Glutamatergic neuron (in vitro differentiated cells): ENCODE measurements around the gene HOXB3. TPM values are rescaled to one million over a fixed set of nuclear protein-coding genes. Genes with fewer than 3 reads are reported as not detected.

Experiments
- DNase-seq: peaks from one replicate; pipeline ENCODE4 v3.0.0; 2022
- H3K27ac Mint-ChIP-seq: one replicate; pipeline ENCODE4 v1.8.0; 2020; ENCODE audit warnings: mild to moderate bottlenecking, mixed read lengths, inconsistent platforms; ENCODE audit not compliant: unreplicated experiment
- H3K27me3 Mint-ChIP-seq: one replicate; pipeline ENCODE4 v1.8.0; 2020; ENCODE audit warnings: mild to moderate bottlenecking, moderate library complexity, mixed read lengths, inconsistent platforms; ENCODE audit not compliant: unreplicated experiment
- H3K36me3 Mint-ChIP-seq: one replicate; pipeline ENCODE4 v1.8.0; 2020; ENCODE audit warnings: mild to moderate bottlenecking, mixed read lengths, inconsistent platforms; ENCODE audit not compliant: unreplicated experiment
- H3K4me1 Mint-ChIP-seq: one replicate; pipeline ENCODE4 v1.8.0; 2020; ENCODE audit warnings: mild to moderate bottlenecking, low read depth, mixed read lengths, inconsistent platforms; ENCODE audit not compliant: unreplicated experiment
- H3K4me3 Mint-ChIP-seq: one replicate; pipeline ENCODE4 v1.8.0; 2020; ENCODE audit warnings: mild to moderate bottlenecking, mixed read lengths, inconsistent platforms; ENCODE audit not compliant: unreplicated experiment
- H3K9me3 Mint-ChIP-seq: one replicate; pipeline ENCODE4 v1.8.0; 2020; ENCODE audit warnings: mild to moderate bottlenecking, moderate library complexity, mixed read lengths, inconsistent platforms; ENCODE audit not compliant: unreplicated experiment
- total RNA-seq: library from RNA; stranded (reverse); fragmentation: NEBNext Ultra II Directional; extraction: Animal tissue kit (Norgen Biotek cat#: 25700); gene quantifications from one replicate; pipeline ENCODE4 v1.2.1, GENCODE V29; 2021; ENCODE audit not compliant: unreplicated experiment
- TF ChIP-seq, protein P1 (sequence below): fragments of 200-600 bp; sonication (generic); IDR thresholded peaks from one replicate; pipeline ENCODE4 v1.5.0; 2021; ENCODE audit not compliant: partially characterized antibody, unreplicated experiment

Gene HOXB3
- total RNA-seq, 1 donor from 2014 or later = not detected

DNA sequence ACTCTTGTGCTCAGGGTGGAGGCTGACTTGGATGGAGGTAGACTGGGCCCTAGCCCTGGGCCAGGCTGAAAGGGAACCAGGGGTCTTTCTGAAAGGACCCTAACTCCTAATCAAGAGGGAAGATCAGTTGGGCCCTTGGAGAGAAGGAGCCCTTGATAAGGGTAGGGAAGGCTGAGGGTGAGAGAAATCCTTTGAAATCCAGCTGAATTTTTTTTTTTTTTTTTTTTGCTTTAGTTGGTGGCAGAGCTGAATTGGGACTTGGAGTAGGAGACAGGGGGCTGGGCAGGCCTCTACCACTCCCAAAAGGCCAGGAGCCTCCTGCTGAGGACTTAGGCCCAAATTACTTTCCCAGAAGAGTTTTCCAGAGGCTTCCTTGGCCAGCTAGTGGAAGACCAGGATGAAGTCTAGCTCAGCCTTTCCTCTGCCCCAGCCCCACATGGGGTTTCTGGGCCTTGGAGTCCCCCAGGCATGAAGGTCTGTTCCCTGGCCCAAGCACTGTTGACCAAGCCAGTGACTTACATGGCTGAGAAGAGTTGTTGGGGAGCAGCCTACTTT is 643 bp upstream of the HOXB3 start:
- peaks cover 3% of the 10 kb centered on the region for H3K36me3 Mint-ChIP-seq
- DNase-seq = no peak
- no peak overlapping the region for H3K4me3 Mint-ChIP-seq
- TF ChIP-seq, protein P1, sequence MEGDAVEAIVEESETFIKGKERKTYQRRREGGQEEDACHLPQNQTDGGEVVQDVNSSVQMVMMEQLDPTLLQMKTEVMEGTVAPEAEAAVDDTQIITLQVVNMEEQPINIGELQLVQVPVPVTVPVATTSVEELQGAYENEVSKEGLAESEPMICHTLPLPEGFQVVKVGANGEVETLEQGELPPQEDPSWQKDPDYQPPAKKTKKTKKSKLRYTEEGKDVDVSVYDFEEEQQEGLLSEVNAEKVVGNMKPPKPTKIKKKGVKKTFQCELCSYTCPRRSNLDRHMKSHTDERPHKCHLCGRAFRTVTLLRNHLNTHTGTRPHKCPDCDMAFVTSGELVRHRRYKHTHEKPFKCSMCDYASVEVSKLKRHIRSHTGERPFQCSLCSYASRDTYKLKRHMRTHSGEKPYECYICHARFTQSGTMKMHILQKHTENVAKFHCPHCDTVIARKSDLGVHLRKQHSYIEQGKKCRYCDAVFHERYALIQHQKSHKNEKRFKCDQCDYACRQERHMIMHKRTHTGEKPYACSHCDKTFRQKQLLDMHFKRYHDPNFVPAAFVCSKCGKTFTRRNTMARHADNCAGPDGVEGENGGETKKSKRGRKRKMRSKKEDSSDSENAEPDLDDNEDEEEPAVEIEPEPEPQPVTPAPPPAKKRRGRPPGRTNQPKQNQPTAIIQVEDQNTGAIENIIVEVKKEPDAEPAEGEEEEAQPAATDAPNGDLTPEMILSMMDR = no peak
- H3K9me3 Mint-ChIP-seq = peaks cover 8% of the 10 kb centered on the region
- peaks cover 9% of the 10 kb centered on the region for H3K4me1 Mint-ChIP-seq
- no peak overlapping the region for H3K27ac Mint-ChIP-seq
- peaks cover 53% of the 10 kb centered on the region for H3K27me3 Mint-ChIP-seq

DNA sequence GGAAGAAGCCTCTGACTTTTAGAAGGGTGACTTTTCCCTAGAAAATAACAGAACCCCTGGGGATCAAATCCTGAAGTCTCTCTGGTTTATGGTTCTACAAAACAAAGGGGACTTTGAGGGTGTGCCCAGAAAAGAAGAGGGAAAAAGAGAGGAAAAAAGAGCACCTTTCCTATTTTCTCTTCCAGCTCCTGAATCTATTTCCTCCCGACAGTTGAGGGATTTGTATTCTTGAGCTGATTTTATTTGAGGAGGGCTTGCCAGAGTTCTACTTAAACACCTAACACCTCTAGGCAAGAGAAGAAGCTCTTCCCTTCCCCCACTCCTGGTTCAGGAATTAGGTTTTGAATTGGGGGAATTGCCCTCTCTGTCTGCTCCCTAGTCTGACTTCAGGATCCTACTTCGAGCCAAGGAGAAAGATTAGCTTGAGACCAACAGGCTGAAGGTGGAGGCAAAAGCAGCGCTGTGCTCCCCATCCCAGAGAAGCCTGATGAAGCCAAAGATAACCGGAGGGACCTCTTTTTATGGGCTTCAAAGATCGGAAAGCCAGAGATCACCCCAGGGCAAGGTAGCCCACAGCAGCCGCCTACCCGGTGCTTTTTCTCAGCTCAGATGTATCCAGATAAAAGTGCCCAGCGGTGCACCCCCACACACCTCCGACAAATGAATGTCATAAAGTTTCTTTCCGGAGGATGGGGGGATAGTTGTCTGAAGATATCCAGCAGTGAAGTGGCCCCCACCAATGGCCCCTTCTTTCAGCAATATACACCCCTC is 796 bp downstream of the HOXB3 start:
- Mint-ChIP-seq H3K4me3 (no peak overlapping the region), H3K36me3 (peaks cover 3% of the 10 kb centered on the region), H3K27me3 (peaks cover 58% of the 10 kb centered on the region), H3K27ac (no peak overlapping the region), H3K9me3 (peaks cover 8% of the 10 kb centered on the region), H3K4me1 (peaks cover 9% of the 10 kb centered on the region)
- TF ChIP-seq, protein P1 = no peak
- DNase-seq = no peak

DNA sequence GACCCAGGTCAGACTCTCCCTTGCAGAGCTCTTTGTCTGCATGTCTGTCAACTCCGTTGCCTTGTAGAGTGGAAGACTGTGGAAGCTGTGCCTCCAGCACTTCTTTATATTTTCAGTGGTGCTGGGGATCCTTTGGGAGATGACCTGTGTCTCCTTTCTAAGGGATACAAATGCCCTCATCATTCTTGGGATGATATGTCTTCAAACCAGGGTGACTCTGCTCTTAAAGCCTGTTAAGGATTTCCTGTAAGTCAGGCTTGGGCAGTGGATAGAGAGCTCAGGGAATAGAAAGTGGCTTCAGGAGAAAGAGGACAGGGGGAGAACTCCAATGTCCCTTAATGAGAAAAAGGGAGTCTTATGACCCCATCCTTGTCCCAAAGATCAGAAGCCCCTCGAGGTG is 1.5 kb downstream of the HOXB3 start:
- peaks cover 10% of the 10 kb centered on the region for H3K9me3 Mint-ChIP-seq
- no peak for DNase-seq
- H3K27ac Mint-ChIP-seq = no peak overlapping the region
- peaks cover 63% of the 10 kb centered on the region for H3K27me3 Mint-ChIP-seq
- TF ChIP-seq, protein P1 = no peak
- no peak overlapping the region for H3K4me3 Mint-ChIP-seq
- H3K4me1 Mint-ChIP-seq = peaks cover 9% of the 10 kb centered on the region
- H3K36me3 Mint-ChIP-seq = peaks cover 3% of the 10 kb centered on the region

DNA sequence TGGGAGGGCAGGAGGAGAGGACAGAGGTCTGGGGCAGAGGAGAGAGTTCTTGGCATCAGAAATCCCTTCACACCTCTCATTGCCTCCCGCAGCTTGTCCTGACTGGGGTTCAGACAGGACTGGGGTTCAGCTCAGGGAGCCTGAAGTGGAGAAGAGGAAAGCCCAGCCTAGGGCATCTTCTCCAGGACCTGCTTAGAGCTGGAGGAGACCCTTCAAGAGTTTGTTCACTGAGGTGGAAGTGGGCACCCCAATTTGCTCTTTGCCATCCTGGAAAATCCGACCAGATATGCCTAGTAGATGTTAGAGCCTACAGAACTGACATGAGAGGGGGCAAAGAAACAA is 2.0 kb downstream of the HOXB3 start:
- no peak for DNase-seq
- H3K36me3 Mint-ChIP-seq = peaks cover 3% of the 10 kb centered on the region
- no peak overlapping the region for H3K4me3 Mint-ChIP-seq
- H3K27me3 Mint-ChIP-seq = peaks cover 65% of the 10 kb centered on the region
- H3K27ac Mint-ChIP-seq = no peak overlapping the region
- H3K9me3 Mint-ChIP-seq = peaks cover 10% of the 10 kb centered on the region
- peaks cover 9% of the 10 kb centered on the region for H3K4me1 Mint-ChIP-seq
- TF ChIP-seq, protein P1 = no peak
